ENCODE data around the gene EEPD1.
A peak's percentile ranks its signal among the peaks of the same experiment; 100 is the strongest.
"Not testable (repeated sequence)": the region's sequence is repeated elsewhere in the genome, so short reads cannot be mapped to it uniquely, and the experiment has no call there.

- TF ChIP-seq HDGF (IDR thresholded peaks at IDR 0.05; ENCODE audit: borderline replicate concordance); SP1 (IDR thresholded peaks at IDR 0.05); FOXA1 (IDR thresholded peaks at IDR 0.05); BHLHE40 (IDR thresholded peaks at IDR 0.05; ENCODE audit: borderline replicate concordance); SUZ12 (IDR thresholded peaks at IDR 0.05); FOXK2 (IDR thresholded peaks at IDR 0.05); L3MBTL2 (conservative IDR thresholded peaks at IDR 0.05); ELF4 (IDR thresholded peaks at IDR 0.05); FOXM1 (IDR thresholded peaks at IDR 0.05; ENCODE audit: borderline replicate concordance); TARDBP (IDR thresholded peaks at IDR 0.05); CTBP1 (IDR thresholded peaks at IDR 0.05; ENCODE audit: borderline replicate concordance); ARNT (IDR thresholded peaks at IDR 0.05): not testable (repeated sequence)
- TF ChIP-seq ZNF384 (IDR thresholded peaks at IDR 0.05), result peak; percentile 67
Measured at GRCh38 chr7:36258510-36259259, 105.6 kb downstream of the EEPD1 start.

All from HEK293T (cell line).